ENCODE results near the gene ARHGEF28.

DNA sequence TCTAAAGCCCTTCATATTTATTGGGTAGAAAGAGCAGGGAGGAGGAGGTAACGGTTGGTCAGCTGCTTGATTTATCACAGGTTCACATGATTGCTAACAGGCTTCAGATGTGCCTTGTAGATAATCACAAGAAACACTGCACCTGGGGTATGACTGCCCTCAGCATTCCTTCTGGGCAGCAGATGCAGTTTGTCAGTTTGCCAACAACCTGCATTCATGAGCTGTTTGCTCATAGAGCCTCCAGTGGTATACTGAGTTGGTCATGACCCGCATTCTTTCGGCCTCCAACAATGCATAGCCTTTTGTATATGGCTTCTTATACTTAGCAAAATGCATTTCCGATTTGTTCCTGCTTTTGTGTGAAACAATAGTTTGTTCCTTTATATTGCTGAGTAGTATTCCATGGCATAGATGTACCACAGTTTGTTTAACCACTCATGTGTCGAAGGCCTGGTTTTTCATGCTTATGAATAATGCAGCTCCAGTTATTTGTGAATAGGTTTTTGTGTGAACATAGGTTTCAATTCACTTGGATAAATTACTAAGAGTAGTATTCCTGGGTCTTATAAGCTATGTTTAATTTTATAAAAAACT, 83.6 kb downstream of the ARHGEF28 start:
- TF ChIP-seq, protein P1, sequence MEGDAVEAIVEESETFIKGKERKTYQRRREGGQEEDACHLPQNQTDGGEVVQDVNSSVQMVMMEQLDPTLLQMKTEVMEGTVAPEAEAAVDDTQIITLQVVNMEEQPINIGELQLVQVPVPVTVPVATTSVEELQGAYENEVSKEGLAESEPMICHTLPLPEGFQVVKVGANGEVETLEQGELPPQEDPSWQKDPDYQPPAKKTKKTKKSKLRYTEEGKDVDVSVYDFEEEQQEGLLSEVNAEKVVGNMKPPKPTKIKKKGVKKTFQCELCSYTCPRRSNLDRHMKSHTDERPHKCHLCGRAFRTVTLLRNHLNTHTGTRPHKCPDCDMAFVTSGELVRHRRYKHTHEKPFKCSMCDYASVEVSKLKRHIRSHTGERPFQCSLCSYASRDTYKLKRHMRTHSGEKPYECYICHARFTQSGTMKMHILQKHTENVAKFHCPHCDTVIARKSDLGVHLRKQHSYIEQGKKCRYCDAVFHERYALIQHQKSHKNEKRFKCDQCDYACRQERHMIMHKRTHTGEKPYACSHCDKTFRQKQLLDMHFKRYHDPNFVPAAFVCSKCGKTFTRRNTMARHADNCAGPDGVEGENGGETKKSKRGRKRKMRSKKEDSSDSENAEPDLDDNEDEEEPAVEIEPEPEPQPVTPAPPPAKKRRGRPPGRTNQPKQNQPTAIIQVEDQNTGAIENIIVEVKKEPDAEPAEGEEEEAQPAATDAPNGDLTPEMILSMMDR (IDR thresholded peaks at IDR 0.05; ENCODE audit: low read depth, low read length, poor library complexity, severe bottlenecking): no peak
- TF ChIP-seq EZH2phosphoT487 (IDR thresholded peaks at IDR 0.05; ENCODE audit: borderline replicate concordance, low read length): no peak

Measured in DOHH2 (cell line).